Naive thymus-derived CD8-positive, alpha-beta T cell (primary cell): ENCODE data around the gene SMARCAL1. TPM values are rescaled to one million over a fixed set of nuclear protein-coding genes. Genes with fewer than 3 reads are reported as not detected.

Experiments
- ATAC-seq, 2 donors: fragments of 150-1000 bp; cut with Tn5 transposase in 1 of 2; sonication (Bioruptor Pico), chemical (Tn5 transposase) in 1 of 2; 1 replicate in 1 of 2; 2 replicates in 1 of 2; pipeline ENCODE4 v1.10.0; 2021; ENCODE audit warnings: mild to moderate bottlenecking in 2 of 2, moderate library complexity in 2 of 2
- POLR2A ChIA-PET: fragments of 350-600 bp; sonication (Branson Sonifier 250); formaldehyde crosslinking; loops from one replicate; lab custom pipeline; 2021; ENCODE audit warnings: antibody characterized with exemption; lab: Charles Lee
- DNase-seq, 10 donors: peaks; one replicate each; pipeline versions ENCODE4 v3.0.0 to v3.0.0-alpha.2; 2020 to 2022
- H3K27ac Mint-ChIP-seq, 10 donors: one replicate each; pipeline ENCODE4 v1.8.0; 2020 to 2022; ENCODE audit warnings: mild to moderate bottlenecking in 10 of 10, mixed read lengths in 10 of 10, moderate library complexity in 4 of 10, inconsistent platforms in 1 of 10
- H3K27me3 Mint-ChIP-seq, 5 donors: one replicate each; pipeline ENCODE4 v1.8.0; 2021 to 2022; ENCODE audit warnings: mixed read lengths in 5 of 5
- H3K36me3 Mint-ChIP-seq, 3 donors: one replicate each; pipeline ENCODE4 v1.8.0; 2020 to 2022; ENCODE audit warnings: mixed read lengths in 3 of 3, mild to moderate bottlenecking in 2 of 3, inconsistent platforms in 1 of 3
- H3K4me1 Mint-ChIP-seq, 4 donors: one replicate each; pipeline ENCODE4 v1.8.0; 2021 to 2022; ENCODE audit warnings: mixed read lengths in 4 of 4
- H3K4me3 Mint-ChIP-seq, 10 donors: one replicate each; pipeline ENCODE4 v1.8.0; 2020 to 2022; ENCODE audit warnings: mild to moderate bottlenecking in 10 of 10, mixed read lengths in 10 of 10, moderate library complexity in 6 of 10, inconsistent platforms in 1 of 10
- H3K9me3 Mint-ChIP-seq, 9 donors: one replicate each; pipeline ENCODE4 v1.8.0; 2020 to 2022; ENCODE audit warnings: mixed read lengths in 9 of 9, mild to moderate bottlenecking in 3 of 9, inconsistent platforms in 1 of 9, moderate library complexity in 1 of 9
- polyA plus RNA-seq, 3 donors: library from polyadenylated mRNA; unstranded; fragments of 300-500 nt; fragmentation: Illumina TruSeq; gene quantifications; one replicate each; pipeline ENCODE4 v1.2.3, GENCODE V29; 2021
- total RNA-seq, 8 experiments: library from RNA in 2 of 8; stranded (reverse) in 2 of 8; gene quantifications; one replicate each; pipeline ENCODE4 v1.2.3 and lab custom pipeline; 2021 to 2026

The SMARCAL1 gene
- total RNA-seq (10 to 100 TPM; 22.2 to 22.5 TPM), polyA plus RNA-seq (10 to 100 TPM; 18.7 to 22.0 (median 19.4) TPM), total RNA-seq (lab: John Stamatoyannopoulos, UW) (20.2 to 32.5 (median 28.9) reads per million in 6 experiments)

- Mint-ChIP-seq H3K27me3 (peaks cover 0 to 3% (median 0%) of the 10 kb centered on the region in 5 donors), H3K36me3 (peaks cover 0 to 27% (median 7%) of the 10 kb centered on the region in 3 donors), H3K27ac (peak within 1 kb of the TSS; percentile 94 to 98 (median 97)), H3K4me3 (peak within 1 kb of the TSS; percentile 96 to 100 (median 97)), H3K9me3 (no peaks in the 10 kb centered on the region), H3K4me1 (peaks cover 9 to 26% (median 23%) of the 10 kb centered on the region in 4 donors)
- ATAC-seq (peak; percentile 89 to 94), DNase-seq (peak; percentile 92 to 99 (median 97))
- POLR2A ChIA-PET = interaction anchor here (0.6 to 3.3 kb wide), 4 partner anchors 22 to 328 kb away, joined by 3 to 16 read pairs (median 4); partner anchors contain the start of gene RPL37A
These were observed at the start of gene SMARCAL1 for GRCh38 chr2:216412022-216412999. Gene SMARCAL1 (plus strand): TSS chr2:216412484. CDS start chr2:216414705, 2,221 bp downstream.

GRCh38 chr2:216362730-216363129 lies 49.6 kb upstream of the SMARCAL1 start:
- Mint-ChIP-seq H3K4me3 (no peak overlapping the region), H3K27me3 (peaks cover 0 to 16% (median 6%) of the 10 kb centered on the region in 5 donors), H3K4me1 (peaks cover 0 to 18% (median 8%) of the 10 kb centered on the region in 4 donors), H3K9me3 (no peaks in the 10 kb centered on the region), H3K36me3 (no peaks in the 10 kb centered on the region), H3K27ac (no peak overlapping the region)
- POLR2A ChIA-PET = no interaction called here
- no peak for ATAC-seq
- DNase-seq = no peak

GRCh38 chr2:216363221-216363620 lies 49.1 kb upstream of the SMARCAL1 start:
- peaks cover 0 to 18% (median 7%) of the 10 kb centered on the region in 4 donors for H3K4me1 Mint-ChIP-seq
- DNase-seq (no peak), ATAC-seq (no peak)
- no peaks in the 10 kb centered on the region for H3K36me3 Mint-ChIP-seq
- peaks cover 0 to 20% (median 10%) of the 10 kb centered on the region in 5 donors for H3K27me3 Mint-ChIP-seq
- no peaks in the 10 kb centered on the region for H3K9me3 Mint-ChIP-seq
- POLR2A ChIA-PET = no interaction called here
- H3K27ac Mint-ChIP-seq = no peak overlapping the region
- no peak overlapping the region for H3K4me3 Mint-ChIP-seq

- Mint-ChIP-seq H3K27ac (no peak overlapping the region), H3K27me3 (peaks cover 12 to 33% (median 29%) of the 10 kb centered on the region in 5 donors), H3K9me3 (peaks cover 0 to 3% (median 0%) of the 10 kb centered on the region in 9 donors), H3K4me1 (peaks cover 1 to 14% (median 6%) of the 10 kb centered on the region in 4 donors), H3K36me3 (peaks cover 0 to 7% (median 0%) of the 10 kb centered on the region in 3 donors), H3K4me3 (no peak overlapping the region)
- POLR2A ChIA-PET = no interaction called here
- DNase-seq (no peak), ATAC-seq (no peak)
These were observed 46.8 kb upstream of the SMARCAL1 start for GRCh38 chr2:216365518-216365917.

GRCh38 chr2:216366777-216367471 lies 45.4 kb upstream of the SMARCAL1 start:
- ATAC-seq (no peak), DNase-seq (no peak)
- Mint-ChIP-seq H3K9me3 (peaks cover 0 to 6% (median 0%) of the 10 kb centered on the region in 9 donors), H3K36me3 (peaks cover 0 to 11% (median 5%) of the 10 kb centered on the region in 3 donors), H3K4me3 (no peak overlapping the region), H3K4me1 (peaks cover 9 to 17% (median 11%) of the 10 kb centered on the region in 4 donors), H3K27ac (no peak overlapping the region), H3K27me3 (peaks cover 17 to 44% (median 35%) of the 10 kb centered on the region in 5 donors)
- POLR2A ChIA-PET = interaction anchor here (0.7 to 1.4 kb wide), 2 partner anchors 10 to 82 kb away, joined by 3 read pairs; no protein-coding TSS in a partner anchor

GRCh38 chr2:216369821-216370220 lies 42.5 kb upstream of the SMARCAL1 start:
- no peak for DNase-seq
- Mint-ChIP-seq H3K4me1 (peaks cover 17 to 21% (median 20%) of the 10 kb centered on the region in 4 donors), H3K27me3 (peaks cover 34 to 69% (median 48%) of the 10 kb centered on the region in 5 donors), H3K27ac (no peak overlapping the region), H3K36me3 (peaks cover 0 to 11% (median 5%) of the 10 kb centered on the region in 3 donors), H3K9me3 (peaks cover 0 to 15% (median 0%) of the 10 kb centered on the region in 9 donors), H3K4me3 (peak overlapping the region in 2 of 10 donors; percentile 26 to 70)
- no peak for ATAC-seq
- POLR2A ChIA-PET = no interaction called here

GRCh38 chr2:216370961-216371712 lies 41.1 kb upstream of the SMARCAL1 start:
- Mint-ChIP-seq H3K4me1 (peaks cover 17 to 20% (median 19%) of the 10 kb centered on the region in 4 donors), H3K27ac (peak overlapping the region in 2 of 10 donors; percentile 14 to 22), H3K27me3 (peaks cover 34 to 69% (median 48%) of the 10 kb centered on the region in 5 donors), H3K36me3 (peaks cover 0 to 11% (median 5%) of the 10 kb centered on the region in 3 donors), H3K9me3 (peaks cover 0 to 15% (median 0%) of the 10 kb centered on the region in 9 donors), H3K4me3 (peak overlapping the region in 5 of 10 donors; percentile 35 to 80 (median 63))
- POLR2A ChIA-PET = interaction anchor here (1.6 kb wide), 1 partner anchor 11 kb away, joined by 3 read pairs; no protein-coding TSS in a partner anchor
- ATAC-seq (no peak), DNase-seq (no peak)

- DNase-seq = peak; percentile 32 to 78 (median 70)
- Mint-ChIP-seq H3K9me3 (peaks cover 0 to 15% (median 0%) of the 10 kb centered on the region in 9 donors), H3K36me3 (peaks cover 0 to 11% (median 5%) of the 10 kb centered on the region in 3 donors), H3K27me3 (peaks cover 34 to 69% (median 46%) of the 10 kb centered on the region in 5 donors), H3K27ac (peak within 1 kb of the TSS in 3 of 10 donors; percentile 2 to 90 (median 81)), H3K4me1 (peaks cover 16 to 20% (median 18%) of the 10 kb centered on the region in 4 donors), H3K4me3 (peak within 1 kb of the TSS in 9 of 10 donors; percentile 28 to 73 (median 58))
- POLR2A ChIA-PET = interaction anchor here (1.0 to 1.6 kb wide), 3 partner anchors 10 to 19 kb away, joined by 3 read pairs; no protein-coding TSS in a partner anchor
- peak; percentile 80 to 93 for ATAC-seq
These were observed 40.3 kb upstream of the SMARCAL1 start, which contains the start of gene MARCHF4 for GRCh38 chr2:216371721-216372702. Gene MARCHF4 (minus strand): TSS chr2:216372483. CDS start chr2:216370260, 2,223 bp downstream.

- Mint-ChIP-seq H3K27ac (peak overlapping the region in 1 of 10 donors; percentile 90), H3K4me1 (peaks cover 16 to 20% (median 18%) of the 10 kb centered on the region in 4 donors), H3K27me3 (peaks cover 34 to 61% (median 46%) of the 10 kb centered on the region in 5 donors), H3K36me3 (peaks cover 0 to 11% (median 5%) of the 10 kb centered on the region in 3 donors), H3K4me3 (peak overlapping the region in 4 of 10 donors; percentile 50 to 73 (median 58)), H3K9me3 (peaks cover 0 to 15% (median 0%) of the 10 kb centered on the region in 9 donors)
- DNase-seq (no peak), ATAC-seq (no peak)
- POLR2A ChIA-PET = interaction anchor here (1.0 to 1.5 kb wide), 2 partner anchors 15 to 20 kb away, joined by 3 read pairs; no protein-coding TSS in a partner anchor
These were observed 39.5 kb upstream of the SMARCAL1 start for GRCh38 chr2:216372761-216373291.

- ATAC-seq (no peak), DNase-seq (no peak)
- Mint-ChIP-seq H3K36me3 (peaks cover 0 to 11% (median 5%) of the 10 kb centered on the region in 3 donors), H3K27me3 (peaks cover 31 to 52% (median 35%) of the 10 kb centered on the region in 5 donors), H3K4me1 (peaks cover 16 to 20% (median 18%) of the 10 kb centered on the region in 4 donors), H3K4me3 (no peak overlapping the region), H3K27ac (no peak overlapping the region), H3K9me3 (peaks cover 0 to 15% (median 0%) of the 10 kb centered on the region in 9 donors)
- POLR2A ChIA-PET = no interaction called here
These were observed 38.4 kb upstream of the SMARCAL1 start for GRCh38 chr2:216373896-216374295.
